Measurements from ENCODE around the gene ZNF74. TPM values are rescaled to one million over a fixed set of nuclear protein-coding genes. Genes with fewer than 3 reads are reported as not detected.

The ZNF74 gene
- polyA plus RNA-seq, 2 of the 4 experiments (the other 2 are of a cell fraction) = 4.3 to 7.4 TPM

DNA sequence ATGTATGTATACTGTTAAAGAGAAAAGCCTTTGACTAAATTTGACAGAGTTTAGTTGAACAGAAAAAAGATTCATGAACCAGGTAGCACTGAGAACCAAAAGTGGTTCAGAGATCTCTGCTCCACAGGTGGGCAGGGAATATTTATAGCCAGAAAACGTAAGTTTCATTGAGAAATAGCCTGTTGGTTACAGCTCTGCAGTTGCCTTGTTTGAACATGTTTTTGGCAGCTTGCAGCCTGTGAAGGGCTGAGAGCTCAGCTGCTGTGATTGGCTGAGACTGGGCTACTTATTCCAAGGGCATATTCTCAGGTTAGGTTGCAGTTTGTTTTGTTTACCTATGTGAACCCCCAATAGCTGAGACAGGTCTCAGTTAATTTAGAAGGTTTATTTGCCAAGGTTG, 13.5 kb upstream of the ZNF74 start (continued):
- TF ChIP-seq MAZ (IDR thresholded peaks at IDR 0.05; ENCODE audit: borderline replicate concordance, low read depth, low read length) (no peak), EHMT2 (IDR thresholded peaks at IDR 0.05; ENCODE audit: low read depth) (no peak), POLR2AphosphoS2 (conservative IDR thresholded peaks at IDR 0.05; ENCODE audit: low read length) (no peak)
- TF ChIP-seq, protein P1, sequence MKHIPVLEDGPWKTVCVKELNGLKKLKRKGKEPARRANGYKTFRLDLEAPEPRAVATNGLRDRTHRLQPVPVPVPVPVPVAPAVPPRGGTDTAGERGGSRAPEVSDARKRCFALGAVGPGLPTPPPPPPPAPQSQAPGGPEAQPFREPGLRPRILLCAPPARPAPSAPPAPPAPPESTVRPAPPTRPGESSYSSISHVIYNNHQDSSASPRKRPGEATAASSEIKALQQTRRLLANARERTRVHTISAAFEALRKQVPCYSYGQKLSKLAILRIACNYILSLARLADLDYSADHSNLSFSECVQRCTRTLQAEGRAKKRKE (CRISPR knock-in tag; IDR thresholded peaks at IDR 0.05; ENCODE audit: low read depth) = no peak

DNA sequence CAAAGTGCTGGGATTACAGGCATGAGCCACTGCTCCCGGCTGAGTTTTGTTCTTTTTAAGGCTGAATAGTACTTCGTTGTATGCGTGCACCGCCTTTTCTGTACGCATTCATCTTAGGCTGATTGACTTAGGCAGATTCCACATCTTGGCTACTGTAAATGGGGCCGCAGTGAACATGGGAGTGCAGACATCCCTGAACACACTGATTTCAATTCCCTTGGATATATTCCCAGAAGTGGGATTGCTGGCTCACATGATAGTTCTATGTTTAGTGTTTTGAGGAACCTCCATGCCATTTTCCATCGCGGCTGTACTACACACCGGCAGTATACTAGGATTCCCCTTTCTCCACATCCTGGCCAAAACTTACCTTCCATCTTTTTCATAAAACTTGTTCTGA, 10.4 kb upstream of the ZNF74 start:
- no peaks in the 10 kb centered on the region for H3K9me3 ChIP-seq
- ChIA-PET CTCF (no interaction called here), POLR2A (no interaction called here)
- no peak overlapping the region for H3K4me2 ChIP-seq
- H3K4me3 ChIP-seq = no peak overlapping the region
- ATAC-seq (no peak), FAIRE-seq (no peak), DNase-seq (ENCODE audit: low read depth in 1 of 2, low spot score in 1 of 2) (no peak)
- no peaks in the 10 kb centered on the region for H3K4me1 ChIP-seq
- TF ChIP-seq FOXS1 (CRISPR knock-in tag; IDR thresholded peaks at IDR 0.05) = no peak
- TF ChIP-seq KDM5A (IDR thresholded peaks at IDR 0.05) = no peak
- TF ChIP-seq, protein P2, sequence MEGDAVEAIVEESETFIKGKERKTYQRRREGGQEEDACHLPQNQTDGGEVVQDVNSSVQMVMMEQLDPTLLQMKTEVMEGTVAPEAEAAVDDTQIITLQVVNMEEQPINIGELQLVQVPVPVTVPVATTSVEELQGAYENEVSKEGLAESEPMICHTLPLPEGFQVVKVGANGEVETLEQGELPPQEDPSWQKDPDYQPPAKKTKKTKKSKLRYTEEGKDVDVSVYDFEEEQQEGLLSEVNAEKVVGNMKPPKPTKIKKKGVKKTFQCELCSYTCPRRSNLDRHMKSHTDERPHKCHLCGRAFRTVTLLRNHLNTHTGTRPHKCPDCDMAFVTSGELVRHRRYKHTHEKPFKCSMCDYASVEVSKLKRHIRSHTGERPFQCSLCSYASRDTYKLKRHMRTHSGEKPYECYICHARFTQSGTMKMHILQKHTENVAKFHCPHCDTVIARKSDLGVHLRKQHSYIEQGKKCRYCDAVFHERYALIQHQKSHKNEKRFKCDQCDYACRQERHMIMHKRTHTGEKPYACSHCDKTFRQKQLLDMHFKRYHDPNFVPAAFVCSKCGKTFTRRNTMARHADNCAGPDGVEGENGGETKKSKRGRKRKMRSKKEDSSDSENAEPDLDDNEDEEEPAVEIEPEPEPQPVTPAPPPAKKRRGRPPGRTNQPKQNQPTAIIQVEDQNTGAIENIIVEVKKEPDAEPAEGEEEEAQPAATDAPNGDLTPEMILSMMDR (IDR thresholded peaks at IDR 0.05) = no peak
- TF ChIP-seq HDAC2 (IDR thresholded peaks at IDR 0.05) = no peak
- TF ChIP-seq FOSL2 (IDR thresholded peaks at IDR 0.05) = no peak
- TF ChIP-seq FOSL2 (CRISPR knock-in tag; IDR thresholded peaks at IDR 0.05) = no peak
- TF ChIP-seq TP53 (CRISPR knock-in tag; IDR thresholded peaks at IDR 0.05) = no peak
- TF ChIP-seq NR3C1 (IDR thresholded peaks at IDR 0.05) = no peak
- TF ChIP-seq SMC3 (IDR thresholded peaks at IDR 0.05) = no peak
- TF ChIP-seq CHD4 (IDR thresholded peaks at IDR 0.05; ENCODE audit: borderline replicate concordance) = no peak
- TF ChIP-seq, protein P3, sequence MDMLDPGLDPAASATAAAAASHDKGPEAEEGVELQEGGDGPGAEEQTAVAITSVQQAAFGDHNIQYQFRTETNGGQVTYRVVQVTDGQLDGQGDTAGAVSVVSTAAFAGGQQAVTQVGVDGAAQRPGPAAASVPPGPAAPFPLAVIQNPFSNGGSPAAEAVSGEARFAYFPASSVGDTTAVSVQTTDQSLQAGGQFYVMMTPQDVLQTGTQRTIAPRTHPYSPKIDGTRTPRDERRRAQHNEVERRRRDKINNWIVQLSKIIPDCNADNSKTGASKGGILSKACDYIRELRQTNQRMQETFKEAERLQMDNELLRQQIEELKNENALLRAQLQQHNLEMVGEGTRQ (IDR thresholded peaks at IDR 0.05) = no peak
- TF ChIP-seq FOSB (CRISPR knock-in tag; IDR thresholded peaks at IDR 0.05) = no peak
- TF ChIP-seq JUNB (IDR thresholded peaks at IDR 0.05) = no peak
- no peak for TF ChIP-seq HOXB5 (CRISPR knock-in tag; IDR thresholded peaks at IDR 0.05)
- TF ChIP-seq, protein P4, sequence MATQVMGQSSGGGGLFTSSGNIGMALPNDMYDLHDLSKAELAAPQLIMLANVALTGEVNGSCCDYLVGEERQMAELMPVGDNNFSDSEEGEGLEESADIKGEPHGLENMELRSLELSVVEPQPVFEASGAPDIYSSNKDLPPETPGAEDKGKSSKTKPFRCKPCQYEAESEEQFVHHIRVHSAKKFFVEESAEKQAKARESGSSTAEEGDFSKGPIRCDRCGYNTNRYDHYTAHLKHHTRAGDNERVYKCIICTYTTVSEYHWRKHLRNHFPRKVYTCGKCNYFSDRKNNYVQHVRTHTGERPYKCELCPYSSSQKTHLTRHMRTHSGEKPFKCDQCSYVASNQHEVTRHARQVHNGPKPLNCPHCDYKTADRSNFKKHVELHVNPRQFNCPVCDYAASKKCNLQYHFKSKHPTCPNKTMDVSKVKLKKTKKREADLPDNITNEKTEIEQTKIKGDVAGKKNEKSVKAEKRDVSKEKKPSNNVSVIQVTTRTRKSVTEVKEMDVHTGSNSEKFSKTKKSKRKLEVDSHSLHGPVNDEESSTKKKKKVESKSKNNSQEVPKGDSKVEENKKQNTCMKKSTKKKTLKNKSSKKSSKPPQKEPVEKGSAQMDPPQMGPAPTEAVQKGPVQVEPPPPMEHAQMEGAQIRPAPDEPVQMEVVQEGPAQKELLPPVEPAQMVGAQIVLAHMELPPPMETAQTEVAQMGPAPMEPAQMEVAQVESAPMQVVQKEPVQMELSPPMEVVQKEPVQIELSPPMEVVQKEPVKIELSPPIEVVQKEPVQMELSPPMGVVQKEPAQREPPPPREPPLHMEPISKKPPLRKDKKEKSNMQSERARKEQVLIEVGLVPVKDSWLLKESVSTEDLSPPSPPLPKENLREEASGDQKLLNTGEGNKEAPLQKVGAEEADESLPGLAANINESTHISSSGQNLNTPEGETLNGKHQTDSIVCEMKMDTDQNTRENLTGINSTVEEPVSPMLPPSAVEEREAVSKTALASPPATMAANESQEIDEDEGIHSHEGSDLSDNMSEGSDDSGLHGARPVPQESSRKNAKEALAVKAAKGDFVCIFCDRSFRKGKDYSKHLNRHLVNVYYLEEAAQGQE (IDR thresholded peaks at IDR 0.05) = no peak
- TF ChIP-seq GATA3 (IDR thresholded peaks at IDR 0.05; ENCODE audit: borderline replicate concordance) = no peak
- no peak for TF ChIP-seq CBX8 (IDR thresholded peaks at IDR 0.05)
- TF ChIP-seq ESRRA (IDR thresholded peaks at IDR 0.05; ENCODE audit: borderline replicate concordance, low read length) = no peak
- TF ChIP-seq, protein P5, sequence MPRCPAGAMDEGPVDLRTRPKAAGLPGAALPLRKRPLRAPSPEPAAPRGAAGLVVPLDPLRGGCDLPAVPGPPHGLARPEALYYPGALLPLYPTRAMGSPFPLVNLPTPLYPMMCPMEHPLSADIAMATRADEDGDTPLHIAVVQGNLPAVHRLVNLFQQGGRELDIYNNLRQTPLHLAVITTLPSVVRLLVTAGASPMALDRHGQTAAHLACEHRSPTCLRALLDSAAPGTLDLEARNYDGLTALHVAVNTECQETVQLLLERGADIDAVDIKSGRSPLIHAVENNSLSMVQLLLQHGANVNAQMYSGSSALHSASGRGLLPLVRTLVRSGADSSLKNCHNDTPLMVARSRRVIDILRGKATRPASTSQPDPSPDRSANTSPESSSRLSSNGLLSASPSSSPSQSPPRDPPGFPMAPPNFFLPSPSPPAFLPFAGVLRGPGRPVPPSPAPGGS (IDR thresholded peaks at IDR 0.05) = no peak
- no peak for TF ChIP-seq EP300 (IDR thresholded peaks at IDR 0.05)
- no peak for TF ChIP-seq NPAS2 (CRISPR knock-in tag; IDR thresholded peaks at IDR 0.05; ENCODE audit: borderline replicate concordance)
- no peak overlapping the region for H3K27ac ChIP-seq
- 72% methylated on average over 9 of the region's 9 CpGs for WGBS (ENCODE audit: missing lambda C conversion rate)
